ENCODE results near the gene ERC1. TPM values are rescaled to one million over a fixed set of nuclear protein-coding genes. Genes with fewer than 3 reads are reported as not detected.
"Not testable (repeated sequence)": the region's sequence is repeated elsewhere in the genome, so short reads cannot be mapped to it uniquely, and the experiment has no call there.

The ERC1 gene
- total and polyA plus RNA-seq, 8 donors = 34.9 to 64.9 (median 40.8) TPM

GRCh38 chr12:1350055-1350933 lies 359.3 kb downstream of the ERC1 start:
- intact Hi-C loops (cut with DNase I) = no loop called here
- H3K27me3 ChIP-seq = no peaks in the 10 kb centered on the region
- no peaks in the 10 kb centered on the region for H3K36me3 ChIP-seq
- ATAC-seq (peak; percentile 74), DNase-seq (no peak)
- no peak overlapping the region for H3K4me3 ChIP-seq
- no peaks in the 10 kb centered on the region for H3K9me3 ChIP-seq
- no peak for TF ChIP-seq CTCF (IDR thresholded peaks at IDR 0.05)
- no peaks in the 10 kb centered on the region for H3K4me1 ChIP-seq
- no peak overlapping the region for H3K27ac ChIP-seq

- intact Hi-C loops (cut with DNase I) = no loop called here
- no peaks in the 10 kb centered on the region for H3K9me3 ChIP-seq
Measured at GRCh38 chr12:1350934-1351240, 359.9 kb downstream of the ERC1 start.

GRCh38 chr12:1351926-1352325 lies 360.9 kb downstream of the ERC1 start:
- no peaks in the 10 kb centered on the region for H3K27me3 ChIP-seq
- intact Hi-C loops (cut with DNase I) = no loop called here
- H3K27ac ChIP-seq = no peak overlapping the region
- DNase-seq = no peak
- H3K36me3 ChIP-seq = no peaks in the 10 kb centered on the region
- ATAC-seq = peak; percentile 74
- no peak for TF ChIP-seq CTCF (IDR thresholded peaks at IDR 0.05)
- no peak overlapping the region for H3K4me3 ChIP-seq
- H3K4me1 ChIP-seq = no peaks in the 10 kb centered on the region
- no peaks in the 10 kb centered on the region for H3K9me3 ChIP-seq

More at GRCh38 chr12:1350934-1351240, 359.9 kb downstream of the ERC1 start:
- H3K4me3 ChIP-seq = no peak overlapping the region
- no peak overlapping the region for H3K27ac ChIP-seq
- no peaks in the 10 kb centered on the region for H3K27me3 ChIP-seq
- no peaks in the 10 kb centered on the region for H3K4me1 ChIP-seq
- no peak for TF ChIP-seq CTCF (IDR thresholded peaks at IDR 0.05)
- ATAC-seq = no peak
- no peak for DNase-seq
- no peaks in the 10 kb centered on the region for H3K36me3 ChIP-seq

- H3K36me3 ChIP-seq = no peaks in the 10 kb centered on the region
- H3K4me1 ChIP-seq = no peaks in the 10 kb centered on the region
- H3K4me3 ChIP-seq = no peak overlapping the region
- no peak overlapping the region for H3K27ac ChIP-seq
- H3K27me3 ChIP-seq = no peaks in the 10 kb centered on the region
- no peaks in the 10 kb centered on the region for H3K9me3 ChIP-seq
- ATAC-seq = no peak
- intact Hi-C loops (cut with DNase I) = no loop called here
- DNase-seq = no peak
- TF ChIP-seq CTCF (IDR thresholded peaks at IDR 0.05) = no peak
Measured at GRCh38 chr12:1353451-1353850, 362.4 kb downstream of the ERC1 start.

GRCh38 chr12:1355396-1355795 lies 364.4 kb downstream of the ERC1 start:
- intact Hi-C loops (cut with DNase I) = no loop called here
- ATAC-seq = no peak
- H3K4me3 ChIP-seq = no peak overlapping the region
- no peaks in the 10 kb centered on the region for H3K36me3 ChIP-seq
- DNase-seq = no peak
- TF ChIP-seq CTCF (IDR thresholded peaks at IDR 0.05) = no peak
- no peaks in the 10 kb centered on the region for H3K9me3 ChIP-seq
- H3K27ac ChIP-seq = no peak overlapping the region
- no peaks in the 10 kb centered on the region for H3K27me3 ChIP-seq
- H3K4me1 ChIP-seq = no peaks in the 10 kb centered on the region

- intact Hi-C loops (cut with DNase I) = not testable (repeated sequence)
Measured at GRCh38 chr12:1355871-1356270, 364.8 kb downstream of the ERC1 start.

More at GRCh38 chr12:1355871-1356270, 364.8 kb downstream of the ERC1 start:
- H3K36me3 ChIP-seq, H3K27ac ChIP-seq, DNase-seq, H3K27me3 ChIP-seq, H3K9me3 ChIP-seq, H3K4me1 ChIP-seq, ATAC-seq, H3K4me3 ChIP-seq: not testable (repeated sequence)
